GM21381 (cell line): ENCODE results near the gene IGF2BP1.
"Not testable (repeated sequence)": the region's sequence is repeated elsewhere in the genome, so short reads cannot be mapped to it uniquely, and the experiment has no call there.

Experiments used
- ATAC-seq: cut with Tn5 transposase; IDR thresholded peaks from one replicate; pipeline ENCODE4 v1.9.1; 2021; ENCODE audit warnings: mild to moderate bottlenecking, moderate library complexity; ENCODE audit not compliant: unreplicated experiment

The IGF2BP1 gene

DNA sequence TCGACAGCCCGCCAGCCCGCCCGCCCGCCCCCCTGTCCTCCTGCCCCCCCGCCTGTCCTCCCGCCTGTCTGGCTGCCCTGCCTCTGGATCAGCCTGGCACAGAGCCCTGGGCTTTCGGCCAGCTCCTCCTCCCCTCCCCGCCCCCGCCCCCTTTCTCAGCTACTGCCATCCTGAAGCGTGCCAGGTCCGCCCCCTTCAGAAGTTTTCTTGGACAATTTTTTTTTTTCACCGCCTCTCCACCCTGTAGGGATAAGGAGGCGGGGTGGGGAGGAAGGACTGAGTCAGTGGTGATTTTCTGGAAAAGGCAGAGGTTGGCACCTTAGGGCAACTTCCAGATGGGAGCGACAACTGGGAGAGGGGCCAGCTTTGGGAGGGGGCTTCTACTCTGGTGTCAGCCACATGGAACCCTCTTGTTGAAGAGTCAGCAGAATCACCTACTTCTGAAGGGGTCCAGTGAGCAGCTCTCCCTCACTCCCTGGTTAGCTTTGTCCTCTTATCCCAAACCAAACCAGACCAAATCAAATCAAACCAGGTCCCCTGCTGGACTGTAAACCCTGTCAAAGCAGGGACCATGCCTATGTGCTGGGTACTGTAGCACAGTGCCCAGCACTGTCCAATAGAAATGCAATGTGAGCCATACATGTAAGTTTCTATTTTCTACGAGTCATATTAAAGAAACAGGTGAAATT, 19.7 kb downstream of the IGF2BP1 start:
- ATAC-seq, result no peak

DNA sequence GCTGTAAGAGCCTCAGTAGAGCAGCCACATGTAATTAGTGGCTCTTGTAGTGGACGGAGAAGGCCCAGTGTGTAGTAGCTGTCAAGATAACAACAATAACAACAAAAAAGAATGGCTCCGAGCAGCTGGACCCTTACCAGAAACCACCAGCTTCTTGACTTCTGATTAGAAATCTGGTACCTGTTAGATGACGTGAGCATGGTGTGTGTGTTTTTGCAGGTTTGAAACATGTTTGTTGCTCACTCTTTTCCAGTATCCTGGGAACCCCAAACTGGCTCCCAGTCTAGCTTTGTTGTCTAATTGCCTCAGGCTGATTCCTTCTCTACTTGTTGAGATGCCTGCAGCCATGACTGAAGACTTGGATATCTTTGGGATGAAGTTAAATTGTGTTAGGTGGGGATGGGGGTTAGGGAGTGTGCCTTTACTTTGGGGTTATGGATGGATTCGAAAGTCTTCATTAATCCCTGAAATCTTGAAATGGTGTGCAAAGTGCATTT, 21.0 kb downstream of the IGF2BP1 start:
- no peak for ATAC-seq

DNA sequence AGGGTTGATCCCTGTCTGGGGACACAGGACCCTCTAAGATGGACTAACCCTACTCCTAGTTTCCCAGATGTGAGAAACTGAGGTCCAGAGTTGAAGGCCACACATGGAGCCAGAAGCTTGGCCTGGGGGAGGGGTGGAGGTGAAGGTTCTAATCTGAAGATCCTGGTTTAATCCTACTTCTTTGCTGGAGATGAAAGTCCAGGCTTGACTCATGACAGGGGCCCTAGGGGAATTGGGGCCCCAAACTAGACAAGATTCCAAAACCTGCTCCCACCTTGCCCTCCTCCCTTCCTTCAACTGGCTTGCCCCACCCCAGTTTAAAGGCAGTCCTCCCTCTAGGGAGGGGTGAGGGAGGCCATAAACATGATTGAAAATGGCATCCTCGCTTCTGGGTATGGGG, 21.6 kb downstream of the IGF2BP1 start:
- no peak for ATAC-seq

DNA sequence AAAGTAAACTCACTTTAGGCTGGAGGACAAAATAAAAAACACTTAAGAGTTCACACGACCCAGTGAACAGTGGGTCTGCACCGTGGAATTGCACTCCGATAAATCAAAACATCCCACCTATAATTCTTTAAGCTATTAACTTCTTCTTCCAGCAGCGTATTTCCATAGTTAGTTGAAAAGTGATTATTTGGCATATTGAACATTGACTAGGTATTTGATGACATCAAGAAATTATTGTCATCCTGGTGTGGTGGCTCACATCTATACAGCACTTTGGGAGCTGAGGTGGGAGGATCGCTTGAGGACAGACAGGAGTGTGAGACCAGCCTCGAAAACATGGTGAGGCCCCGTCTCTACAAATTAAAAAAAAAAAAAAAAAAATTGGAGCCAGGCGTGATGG, 23.4 kb downstream of the IGF2BP1 start:
- no peak for ATAC-seq

DNA sequence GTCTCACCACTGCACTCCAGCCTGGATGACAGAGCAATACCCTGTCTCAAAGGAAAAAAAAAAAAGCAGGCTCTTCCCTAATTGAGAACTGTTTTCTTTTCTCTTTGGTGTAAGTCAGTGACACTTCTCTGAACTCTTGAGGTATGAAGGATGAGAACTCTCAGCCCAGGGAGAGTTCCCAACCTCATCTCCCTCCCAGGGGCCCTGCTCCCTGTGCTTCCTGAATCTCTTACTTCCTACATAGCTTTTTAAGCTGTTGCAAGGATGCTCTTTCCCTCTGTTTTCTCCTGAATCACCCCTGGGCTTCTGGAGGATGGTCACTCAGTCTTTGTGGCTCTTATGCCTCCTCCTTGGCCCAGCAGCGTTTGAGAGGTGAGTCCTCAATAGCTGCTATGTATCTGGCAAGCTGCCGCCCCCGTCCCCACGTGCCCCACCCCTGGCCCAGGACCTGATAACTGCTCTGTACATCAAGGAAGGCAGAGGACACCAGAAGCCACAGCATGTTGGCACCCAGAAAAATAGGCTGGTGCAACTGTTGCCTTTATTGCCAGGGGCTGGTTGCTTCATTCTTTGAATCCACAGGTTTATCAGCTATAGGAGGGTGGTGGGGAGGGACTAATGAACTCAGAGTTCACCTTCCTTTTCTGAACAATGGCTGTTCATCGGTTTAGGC, 24.0 kb downstream of the IGF2BP1 start:
- no peak for ATAC-seq

DNA sequence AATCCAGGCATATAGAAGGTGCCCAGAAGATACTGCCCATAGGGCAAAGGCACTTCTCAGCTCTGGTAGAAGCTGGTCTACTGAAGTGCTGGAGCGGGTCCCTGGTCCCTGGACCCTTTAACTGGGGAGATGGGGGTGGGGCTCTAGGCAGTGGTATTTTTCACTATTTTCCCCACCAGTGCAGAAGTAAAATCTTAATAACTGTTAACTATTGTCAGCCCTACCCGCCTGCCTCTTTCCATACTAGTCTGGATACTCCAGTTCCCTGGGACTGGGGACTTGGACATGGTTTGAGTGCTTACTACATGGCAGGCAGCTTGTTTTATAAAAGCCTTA, 24.6 kb downstream of the IGF2BP1 start:
- no peak for ATAC-seq

DNA sequence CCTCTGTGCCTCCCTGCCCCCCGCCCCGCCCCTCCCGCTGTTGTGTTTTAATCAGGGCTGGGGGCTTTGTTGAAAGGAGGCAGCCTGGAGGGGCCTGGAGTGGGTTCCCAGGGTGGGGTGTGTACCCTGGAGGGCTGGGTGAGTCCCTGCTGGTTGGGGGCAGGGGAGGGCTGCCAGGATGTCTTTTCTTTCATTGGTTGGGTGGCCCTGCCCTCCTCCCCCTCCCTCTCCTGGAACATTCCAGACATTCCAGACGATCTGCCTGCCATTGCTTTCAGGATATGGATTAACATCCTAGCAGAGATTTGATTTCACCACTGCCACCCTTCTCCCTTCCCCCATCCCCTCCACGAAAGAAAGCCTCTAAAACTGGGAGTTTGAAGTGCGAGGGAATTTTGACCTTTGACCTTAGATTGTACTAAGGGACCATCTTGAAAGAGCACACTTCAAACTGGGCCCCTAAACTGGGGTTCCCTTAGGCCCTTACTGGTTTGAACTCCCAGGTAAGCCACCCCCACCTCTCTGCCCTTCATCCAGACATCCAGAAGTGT, 25.3 kb downstream of the IGF2BP1 start:
- no peak for ATAC-seq

DNA sequence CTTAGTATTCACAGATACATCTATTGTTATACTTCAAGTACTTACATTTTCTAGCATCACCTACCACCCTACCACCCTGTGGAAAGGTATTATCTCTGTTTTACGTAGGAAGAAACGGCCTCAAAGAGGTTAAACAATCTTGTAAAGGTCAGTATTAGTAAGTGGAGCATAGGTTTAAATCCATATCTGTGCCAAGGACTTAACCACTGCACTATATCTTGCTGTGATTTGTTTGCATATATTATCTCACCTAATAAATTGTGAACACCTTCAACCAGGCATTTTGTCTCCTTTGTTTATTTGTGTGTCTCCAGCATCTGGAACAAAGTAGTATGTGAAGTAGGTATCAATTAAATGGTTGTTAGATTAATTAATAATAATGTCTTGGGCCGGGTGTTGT, 27.3 kb downstream of the IGF2BP1 start:
- ATAC-seq, result no peak

DNA sequence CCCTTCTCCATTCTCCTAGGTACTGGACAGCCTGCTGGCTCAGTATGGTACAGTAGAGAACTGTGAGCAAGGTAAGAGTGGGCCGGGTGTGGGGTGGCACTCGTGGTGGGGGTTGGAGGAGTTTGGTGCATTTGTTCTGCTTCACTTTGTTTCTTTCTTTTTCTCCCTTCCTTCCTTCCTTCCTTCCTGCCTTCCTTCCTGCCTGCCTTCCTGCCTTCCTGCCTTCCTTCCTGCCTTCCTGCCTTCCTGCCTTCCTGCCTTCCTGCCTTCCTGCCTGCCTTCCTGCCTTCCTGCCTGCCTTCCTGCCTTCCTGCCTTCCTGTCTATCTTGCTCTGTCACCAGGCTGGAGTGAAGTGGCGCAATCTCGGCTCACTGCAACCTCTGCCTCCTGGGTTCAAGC, 29.3 kb downstream of the IGF2BP1 start:
- ATAC-seq, result not testable (repeated sequence)

DNA sequence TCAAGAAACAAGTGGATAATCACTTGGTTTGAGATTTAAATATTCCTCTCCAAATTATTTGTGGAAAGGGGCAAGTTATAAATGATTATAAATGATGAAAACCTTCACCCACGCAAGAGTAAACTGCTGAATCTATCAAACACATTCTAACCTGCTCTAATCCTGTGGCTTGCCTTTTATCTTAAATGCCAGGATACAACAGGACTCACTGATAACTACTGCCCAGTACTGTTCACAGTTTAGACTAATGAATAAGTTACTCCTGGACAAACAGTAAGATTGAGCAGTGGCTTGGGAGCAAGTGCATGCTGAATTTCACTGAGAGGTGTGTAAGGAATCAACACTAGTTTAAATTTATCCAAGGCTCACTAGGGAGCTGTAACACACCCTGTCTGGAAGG, 31.1 kb downstream of the IGF2BP1 start:
- no peak for ATAC-seq

DNA sequence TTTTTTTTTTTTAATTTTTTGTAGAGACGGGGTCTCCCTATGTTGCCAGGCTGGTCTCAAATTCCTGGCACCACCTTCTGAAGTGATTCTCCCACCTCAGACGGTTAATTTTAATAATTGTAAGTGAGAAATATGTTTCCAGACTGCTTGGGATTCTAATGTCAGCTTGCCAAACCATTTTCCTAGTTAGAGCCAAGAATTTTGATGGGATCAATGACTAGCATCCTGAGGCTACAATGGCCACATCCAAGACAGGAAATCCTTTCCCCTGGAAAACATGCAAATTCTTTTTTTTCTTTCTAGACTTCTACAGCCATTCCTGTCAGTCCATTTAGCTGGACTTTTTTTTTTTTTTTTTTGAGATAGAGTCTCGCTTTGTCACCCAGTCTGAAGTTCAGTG, 32.6 kb downstream of the IGF2BP1 start:
- ATAC-seq, result no peak

DNA sequence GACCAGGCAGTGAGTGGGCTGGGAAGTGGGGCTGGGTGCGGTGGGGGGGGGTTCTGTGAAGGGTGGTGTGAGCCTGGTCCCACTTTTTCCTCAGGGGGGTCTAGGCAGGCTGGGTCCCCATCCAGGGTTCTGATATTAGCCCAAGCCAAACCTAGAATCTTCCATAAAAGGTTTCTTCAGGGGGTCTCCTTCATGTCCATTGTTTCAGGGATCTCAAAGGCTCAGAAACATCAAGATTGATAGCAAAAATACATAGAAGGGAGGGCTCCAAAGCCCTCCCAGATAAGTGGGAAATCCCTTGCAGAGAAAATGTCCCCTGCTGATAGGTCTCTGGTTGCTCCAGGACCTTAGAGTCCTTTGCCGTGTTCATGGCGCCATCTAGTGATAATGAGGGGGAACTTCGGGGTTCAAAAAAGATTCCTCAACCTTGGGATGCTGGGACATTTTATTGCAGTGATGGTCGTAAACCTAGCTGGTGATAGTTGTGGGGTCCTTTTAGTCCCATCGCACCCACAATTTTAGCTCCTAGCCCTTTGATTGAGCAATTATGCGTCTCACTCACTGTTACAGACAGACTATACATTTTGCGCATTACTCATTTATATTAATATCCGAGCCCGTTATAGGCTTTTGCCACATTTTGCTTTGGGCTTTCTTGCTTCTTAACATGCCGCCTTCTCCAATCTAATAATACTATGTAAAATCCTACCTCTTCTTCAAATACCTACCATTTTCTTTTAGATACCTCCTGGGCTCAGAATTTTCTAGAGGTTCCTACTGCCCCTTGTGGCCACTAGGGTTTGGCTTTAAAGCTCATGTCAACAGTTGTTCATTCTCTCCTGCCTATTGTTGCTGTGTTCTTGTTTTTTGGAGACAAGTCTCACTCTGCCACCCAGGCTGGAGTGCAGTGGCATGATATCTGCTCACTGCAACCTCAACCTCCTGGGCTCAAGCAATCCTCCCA, 35.1 kb downstream of the IGF2BP1 start:
- no peak for ATAC-seq

DNA sequence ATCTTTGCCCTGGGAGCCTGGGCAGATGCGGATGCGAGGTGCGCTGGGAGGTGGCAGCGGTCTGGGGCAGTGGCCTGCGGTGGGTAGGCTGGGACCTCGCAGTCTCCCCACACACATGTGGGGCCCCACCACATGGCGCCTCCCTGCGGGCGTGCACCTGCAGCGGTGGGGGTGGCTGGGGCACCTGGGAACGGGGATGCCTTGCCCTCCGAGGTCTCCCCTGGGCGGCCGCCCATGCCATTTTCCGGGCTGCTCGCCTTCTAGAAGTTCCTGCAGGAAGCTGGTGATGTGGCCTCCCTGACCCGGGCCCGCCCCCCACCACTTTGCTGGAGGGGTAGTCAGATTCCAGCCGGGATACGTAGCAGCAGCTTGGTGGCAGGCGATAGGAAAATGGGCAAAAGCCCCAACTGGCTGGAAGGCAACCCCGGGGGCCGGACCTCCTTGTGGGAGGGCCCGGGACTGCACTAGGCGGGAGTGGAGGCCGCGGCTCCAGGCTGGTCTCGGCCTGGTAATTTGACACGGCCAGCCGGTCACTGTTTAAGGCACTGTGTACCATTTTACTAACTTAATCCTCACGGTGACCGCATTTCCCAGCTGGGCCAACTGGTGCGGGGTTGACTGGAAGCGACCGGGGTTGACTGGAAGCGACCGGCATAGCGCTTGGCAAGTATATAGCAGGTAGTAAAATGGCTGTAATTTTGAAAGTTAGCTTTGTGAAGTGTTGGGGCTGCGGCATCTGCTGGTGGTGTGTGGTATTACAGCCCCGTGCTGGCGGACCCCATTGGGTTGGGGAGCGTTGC, 38.5 kb downstream of the IGF2BP1 start:
- no peak for ATAC-seq

DNA sequence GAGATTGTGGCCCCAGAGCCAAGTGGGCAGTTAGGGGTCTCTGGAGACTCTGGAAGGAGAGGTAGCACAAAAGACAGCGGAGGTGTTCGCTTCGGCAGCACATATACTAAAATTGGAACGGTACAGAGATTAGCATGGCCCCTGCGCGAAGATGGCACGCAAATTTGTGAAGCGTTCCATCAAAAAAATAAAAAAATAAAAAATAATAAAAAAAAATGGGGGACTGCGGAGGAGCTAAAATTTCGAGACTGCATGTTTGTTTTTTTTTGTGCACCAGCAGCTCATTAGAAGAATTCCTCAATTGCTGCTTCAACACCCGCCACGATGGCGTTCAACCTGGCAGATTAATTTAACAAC, 39.1 kb downstream of the IGF2BP1 start:
- no peak for ATAC-seq

DNA sequence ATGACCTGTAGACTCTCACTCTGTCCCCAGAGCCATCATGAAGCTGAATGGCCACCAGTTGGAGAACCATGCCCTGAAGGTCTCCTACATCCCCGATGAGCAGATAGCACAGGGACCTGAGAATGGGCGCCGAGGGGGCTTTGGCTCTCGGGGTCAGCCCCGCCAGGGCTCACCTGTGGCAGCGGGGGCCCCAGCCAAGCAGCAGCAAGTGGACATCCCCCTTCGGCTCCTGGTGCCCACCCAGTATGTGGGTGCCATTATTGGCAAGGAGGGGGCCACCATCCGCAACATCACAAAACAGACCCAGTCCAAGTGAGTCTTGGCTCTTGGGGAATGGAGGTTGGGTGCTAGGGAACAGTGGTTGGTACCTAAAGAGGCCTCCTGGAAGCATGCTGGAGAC, 41.0 kb downstream of the IGF2BP1 start:
- ATAC-seq, result no peak

DNA sequence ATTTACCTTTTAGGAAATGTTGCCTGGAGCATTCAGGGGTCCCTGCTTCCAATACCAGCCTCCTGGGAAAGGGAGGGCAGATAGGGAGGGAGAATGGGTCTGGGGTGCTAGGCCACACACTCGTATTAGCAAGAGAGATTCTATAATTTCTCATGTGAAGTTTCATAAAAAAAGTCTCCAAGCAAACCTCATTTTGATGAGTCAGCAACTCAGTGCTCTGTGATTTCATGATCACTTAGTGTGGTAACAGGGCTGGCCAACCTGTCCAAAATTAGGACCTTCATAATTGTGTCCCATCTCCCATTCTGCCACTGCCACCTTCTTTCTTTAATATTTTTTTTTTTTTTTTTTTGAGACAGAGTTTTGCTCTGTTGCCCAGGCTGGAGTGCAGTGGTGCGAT, 41.4 kb downstream of the IGF2BP1 start:
- ATAC-seq, result no peak

DNA sequence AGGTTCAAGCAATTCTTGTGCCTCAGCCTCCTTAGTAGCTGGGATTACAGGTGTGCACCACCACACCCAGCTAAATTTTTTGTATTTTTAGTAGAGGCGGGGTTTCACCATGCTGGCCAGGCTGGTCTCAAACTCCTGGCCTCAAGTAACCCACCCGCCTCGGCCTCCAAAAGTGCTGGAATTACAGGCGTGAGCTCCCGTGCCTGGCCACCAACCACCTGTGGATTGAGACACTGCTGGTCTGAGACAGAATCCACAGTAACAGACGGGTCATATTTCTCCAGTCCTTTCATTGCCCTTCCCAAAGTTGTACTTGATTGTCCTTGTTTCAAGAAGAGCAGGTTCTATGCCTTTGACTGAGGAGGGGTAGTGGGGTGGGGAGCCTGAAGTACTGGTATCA, 42.3 kb downstream of the IGF2BP1 start:
- ATAC-seq, result not testable (repeated sequence)

DNA sequence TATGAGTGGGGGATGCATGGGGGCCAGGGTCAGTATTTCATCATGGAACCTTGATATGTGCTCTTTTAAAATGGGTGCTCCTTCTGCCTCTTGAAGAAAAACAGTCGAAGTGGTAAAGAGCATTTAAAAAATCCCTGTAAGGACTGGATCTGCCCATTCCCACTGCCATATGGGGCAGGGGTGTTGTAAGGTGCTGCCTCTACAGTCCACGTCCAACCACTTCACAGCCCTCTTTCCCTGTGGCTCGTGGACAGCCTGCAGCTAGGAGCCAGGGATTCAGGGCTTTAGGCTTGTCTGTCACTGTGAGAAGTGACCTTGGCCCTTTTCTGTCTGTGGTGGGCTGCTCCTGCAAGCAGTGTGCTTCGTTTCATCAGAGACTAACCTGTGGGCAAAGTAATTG, 44.3 kb downstream of the IGF2BP1 start:
- no peak for ATAC-seq

DNA sequence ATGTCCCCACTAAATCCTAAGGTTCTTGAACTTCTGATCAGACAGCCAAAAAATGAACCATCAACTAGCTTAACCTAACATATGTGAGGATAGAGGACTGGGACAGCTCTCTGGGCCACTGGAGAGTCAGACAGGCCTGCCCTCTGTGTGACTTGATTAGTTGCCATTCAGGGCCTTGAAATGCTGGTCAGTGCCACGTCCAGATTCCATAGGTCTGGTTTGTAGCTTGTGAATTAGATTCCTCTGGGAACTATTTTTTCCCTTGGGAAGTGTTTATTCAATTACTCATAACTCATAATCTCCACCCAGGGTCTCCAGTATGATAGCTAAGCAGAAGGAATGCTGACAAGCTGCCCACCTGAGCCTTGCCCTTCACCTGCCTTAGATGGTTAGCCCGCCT, 48.2 kb downstream of the IGF2BP1 start:
- ATAC-seq, result no peak

DNA sequence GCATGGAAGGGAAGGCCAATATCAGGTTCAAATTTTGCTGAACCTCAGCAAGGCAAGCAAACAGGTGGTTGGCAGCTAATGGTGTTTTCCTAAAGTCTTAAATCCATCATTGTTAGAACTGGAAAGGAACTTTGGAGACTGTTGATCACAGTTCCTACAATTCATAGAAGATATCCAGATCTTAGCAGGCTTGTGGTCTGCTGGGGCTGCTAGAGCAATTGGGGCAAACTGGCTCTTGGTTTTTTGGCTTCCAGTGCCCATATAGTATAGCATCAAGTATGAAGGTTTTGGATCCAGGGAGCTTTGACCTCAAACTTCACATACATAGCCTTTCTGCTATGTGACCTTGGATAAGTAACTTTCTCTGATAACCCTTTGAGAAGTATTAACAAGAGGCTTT, 49.7 kb downstream of the IGF2BP1 start:
- ATAC-seq, result no peak

DNA sequence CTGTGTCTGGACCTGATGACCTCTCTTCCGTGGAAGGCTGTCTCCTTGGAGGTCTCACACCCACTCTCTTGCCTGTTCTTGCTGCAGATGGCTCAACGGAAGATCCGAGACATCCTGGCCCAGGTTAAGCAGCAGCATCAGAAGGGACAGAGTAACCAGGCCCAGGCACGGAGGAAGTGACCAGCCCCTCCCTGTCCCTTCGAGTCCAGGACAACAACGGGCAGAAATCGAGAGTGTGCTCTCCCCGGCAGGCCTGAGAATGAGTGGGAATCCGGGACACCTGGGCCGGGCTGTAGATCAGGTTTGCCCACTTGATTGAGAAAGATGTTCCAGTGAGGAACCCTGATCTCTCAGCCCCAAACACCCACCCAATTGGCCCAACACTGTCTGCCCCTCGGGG, 52.1 kb downstream of the IGF2BP1 start:
- no peak for ATAC-seq
